Panc1 (cell line): Measurements from ENCODE around the gene SPINK13. TPM values are rescaled to one million over a fixed set of nuclear protein-coding genes. Genes with fewer than 3 reads are reported as not detected.

Experiments
- ATAC-seq: fragments of 200-7000 bp; cut with Tn5 transposase; 2 replicates; pipeline ENCODE4 v1.9.1; 2020; ENCODE audit warnings: mild to moderate bottlenecking, moderate library complexity
- BruUV-seq: library from RNA; stranded (reverse); fragments of 400-500 nt; replicated peaks from 2 replicates; lab custom pipeline; 2021; lab: Mats Ljungman, UMichigan
- CTCF ChIA-PET: fragments of 300-600 bp; sonication (Branson Sonifier 250); formaldehyde crosslinking; loops from one replicate; lab custom pipeline; 2022; ENCODE audit warnings: antibody characterized with exemption; lab: Charles Lee
- POLR2A ChIA-PET: fragments of 300-600 bp; sonication (Branson Sonifier 250); formaldehyde crosslinking; loops from one replicate; lab custom pipeline; 2022; ENCODE audit warnings: antibody characterized with exemption; lab: Charles Lee
- DNase-seq: peaks from one replicate; pipeline ENCODE4 v3.0.0-alpha.2; 2010; ENCODE audit warnings: low read depth, low spot score
- H3K27ac ChIP-seq: 2 replicates; pipeline ENCODE4 v1.5.1; 2011; ENCODE audit warnings: mild to moderate bottlenecking, low read length, inconsistent platforms
- H3K27me3 ChIP-seq: fragments of 200-500 bp; sonication (Bioruptor generic); 2 replicates; pipeline ENCODE4 v1.6.0; 2014; ENCODE audit warnings: low read length, inconsistent platforms; ENCODE audit not compliant: control insufficient read depth, insufficient read depth
- H3K36me3 ChIP-seq: fragments of 200-500 bp; sonication (Bioruptor generic); 2 replicates; pipeline ENCODE4 v1.5.1; 2014; ENCODE audit warnings: inconsistent platforms, mild to moderate bottlenecking, low read length, moderate library complexity; ENCODE audit not compliant: control insufficient read depth, insufficient read depth
- H3K4me1 ChIP-seq: 2 replicates; pipeline ENCODE4 v1.5.1; 2011; ENCODE audit warnings: inconsistent platforms, mild to moderate bottlenecking, low read length, moderate library complexity; ENCODE audit not compliant: control insufficient read depth, insufficient read depth
- H3K4me3 ChIP-seq, 2 experiments: 2 replicates each; pipeline ENCODE4 v1.5.1; 2011 to 2012; ENCODE audit warnings: low read depth in 2 of 2, low read length in 2 of 2, mild to moderate bottlenecking in 2 of 2, inconsistent platforms in 1 of 2, moderate library complexity in 1 of 2
- H3K9me3 ChIP-seq: fragments of 200-500 bp; sonication (Bioruptor generic); 2 replicates; pipeline ENCODE4 v1.5.1; 2014; ENCODE audit warnings: low read depth, mild to moderate bottlenecking, inconsistent platforms, low read length, moderate library complexity; ENCODE audit not compliant: control insufficient read depth, insufficient read depth
- CTCF ChIP-seq: fragments of 450-650 bp; IDR thresholded peaks from 2 replicates; pipeline ENCODE4 v1.5.1; 2017; ENCODE audit warnings: mild to moderate bottlenecking
- POLR2AphosphoS5 ChIP-seq: IDR thresholded peaks from 2 replicates; pipeline ENCODE4 v1.6.1; 2012; ENCODE audit warnings: mild to moderate bottlenecking, low read depth, low read length, moderate library complexity
- SIN3A ChIP-seq: IDR thresholded peaks from 2 replicates; pipeline ENCODE4 v1.6.1; 2012; ENCODE audit warnings: low read depth, mild to moderate bottlenecking, low read length, moderate library complexity, borderline replicate concordance; ENCODE audit not compliant: insufficient read depth
- TCF7L2 ChIP-seq: IDR thresholded peaks from 2 replicates; pipeline ENCODE4 v1.6.1; 2011; ENCODE audit warnings: mild to moderate bottlenecking, low read depth, low read length, inconsistent platforms
- in situ Hi-C: cut with HindIII; loops from 2 replicates; pipeline ENCODE4 v1.10.0; 2016; ENCODE audit warnings: low sequenced_read_pairs, low pct_unique_long_range_greater_than_20kb
- intact Hi-C: fragments of 100-400 bp; cut with micrococcal nuclease; formaldehyde crosslinking; loops from one replicate; pipeline ENCODE4 v1.10.0; 2022; ENCODE audit not compliant: unreplicated experiment
- total RNA-seq: library from RNA; stranded (reverse); gene quantifications from one replicate; pipeline ENCODE4 v1.2.1, GENCODE V29; 2021; ENCODE audit not compliant: unreplicated experiment
- TF ChIP-seq, protein P1 (sequence below), 2 experiments: IDR thresholded peaks; 2 replicates each; pipeline ENCODE4 v1.6.1; 2011 to 2012; ENCODE audit warnings: low read depth in 2 of 2, control low read depth in 1 of 2, low read length in 1 of 2, mild to moderate bottlenecking in 1 of 2, moderate library complexity in 1 of 2; ENCODE audit not compliant: insufficient read depth in 1 of 2

The SPINK13 gene
- total RNA-seq, 1 experiment from 2014 or later: not detected

DNA sequence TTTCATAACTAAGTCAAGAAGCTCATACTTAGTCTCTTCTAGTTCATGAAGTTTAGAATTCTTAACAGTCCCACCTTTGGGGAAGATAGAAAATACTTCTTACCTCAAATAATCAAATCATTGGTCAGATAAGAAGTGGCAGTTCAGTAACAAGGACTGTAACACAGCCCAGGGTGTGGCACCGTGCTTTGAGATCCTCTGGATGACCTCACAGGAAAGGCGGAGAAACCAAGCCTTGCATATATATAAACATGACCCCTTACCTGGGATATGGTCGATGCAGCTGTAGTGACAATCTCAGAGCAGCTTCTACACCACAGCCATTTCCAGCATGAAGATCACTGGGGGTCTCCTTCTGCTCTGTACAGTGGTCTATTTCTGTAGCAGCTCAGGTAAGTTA lies 43.6 kb downstream of the SPINK13 start, which contains the start of gene SPINK7:
SPINK7 (plus strand) TSS at position 271 of the 400 bp plus-strand sequence; CDS start at position 332, 61 bp downstream.
- ATAC-seq: no peak
- CTCF ChIA-PET: no interaction called here
- Histone ChIP-seq H3K27me3 (no peaks in the 10 kb centered on the region), H3K4me1 (no peaks in the 10 kb centered on the region), H3K9me3 (no peaks in the 10 kb centered on the region), H3K27ac (no peak within 1 kb of the TSS), H3K36me3 (no peaks in the 10 kb centered on the region), H3K4me3 (no peak within 1 kb of the TSS)
- DNase-seq: no peak
- POLR2A ChIA-PET: no interaction called here
- no TSS peak for BruUV-seq
- TF ChIP-seq, protein P1, sequence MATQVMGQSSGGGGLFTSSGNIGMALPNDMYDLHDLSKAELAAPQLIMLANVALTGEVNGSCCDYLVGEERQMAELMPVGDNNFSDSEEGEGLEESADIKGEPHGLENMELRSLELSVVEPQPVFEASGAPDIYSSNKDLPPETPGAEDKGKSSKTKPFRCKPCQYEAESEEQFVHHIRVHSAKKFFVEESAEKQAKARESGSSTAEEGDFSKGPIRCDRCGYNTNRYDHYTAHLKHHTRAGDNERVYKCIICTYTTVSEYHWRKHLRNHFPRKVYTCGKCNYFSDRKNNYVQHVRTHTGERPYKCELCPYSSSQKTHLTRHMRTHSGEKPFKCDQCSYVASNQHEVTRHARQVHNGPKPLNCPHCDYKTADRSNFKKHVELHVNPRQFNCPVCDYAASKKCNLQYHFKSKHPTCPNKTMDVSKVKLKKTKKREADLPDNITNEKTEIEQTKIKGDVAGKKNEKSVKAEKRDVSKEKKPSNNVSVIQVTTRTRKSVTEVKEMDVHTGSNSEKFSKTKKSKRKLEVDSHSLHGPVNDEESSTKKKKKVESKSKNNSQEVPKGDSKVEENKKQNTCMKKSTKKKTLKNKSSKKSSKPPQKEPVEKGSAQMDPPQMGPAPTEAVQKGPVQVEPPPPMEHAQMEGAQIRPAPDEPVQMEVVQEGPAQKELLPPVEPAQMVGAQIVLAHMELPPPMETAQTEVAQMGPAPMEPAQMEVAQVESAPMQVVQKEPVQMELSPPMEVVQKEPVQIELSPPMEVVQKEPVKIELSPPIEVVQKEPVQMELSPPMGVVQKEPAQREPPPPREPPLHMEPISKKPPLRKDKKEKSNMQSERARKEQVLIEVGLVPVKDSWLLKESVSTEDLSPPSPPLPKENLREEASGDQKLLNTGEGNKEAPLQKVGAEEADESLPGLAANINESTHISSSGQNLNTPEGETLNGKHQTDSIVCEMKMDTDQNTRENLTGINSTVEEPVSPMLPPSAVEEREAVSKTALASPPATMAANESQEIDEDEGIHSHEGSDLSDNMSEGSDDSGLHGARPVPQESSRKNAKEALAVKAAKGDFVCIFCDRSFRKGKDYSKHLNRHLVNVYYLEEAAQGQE (IDR thresholded peaks at IDR 0.05; ENCODE audit: insufficient read depth in 1 of 2, low read depth in 2 of 2, low read length in 1 of 2): no peak
- TF ChIP-seq TCF7L2: no peak
- intact Hi-C loops: no loop called here
- in situ Hi-C loops: no loop called here

DNA sequence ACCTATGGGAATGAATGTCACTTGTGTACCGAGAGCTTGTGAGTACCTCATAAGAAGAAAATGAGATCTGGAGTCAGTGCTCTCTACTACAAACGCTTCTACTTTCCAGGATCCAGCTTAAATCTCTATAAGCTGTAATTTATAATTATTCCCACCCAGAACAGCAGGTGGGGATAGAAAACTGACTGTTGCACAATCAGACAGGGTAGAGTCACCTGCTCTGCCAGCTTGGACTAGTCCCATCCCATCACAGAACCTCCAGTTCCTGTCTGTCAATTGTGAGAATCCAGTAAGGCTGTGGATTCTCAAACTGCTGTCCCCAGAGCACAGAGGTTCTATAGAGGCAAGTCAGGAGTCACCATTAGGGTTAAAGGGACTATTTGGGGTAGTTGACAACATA lies 45.6 kb downstream of the SPINK13 start:
- Histone ChIP-seq H3K4me1 (no peaks in the 10 kb centered on the region), H3K4me3 (no peak overlapping the region), H3K9me3 (no peaks in the 10 kb centered on the region), H3K27ac (no peak overlapping the region), H3K27me3 (no peaks in the 10 kb centered on the region), H3K36me3 (no peaks in the 10 kb centered on the region)
- in situ Hi-C loops (no loop called here), intact Hi-C loops (no loop called here)
- DNase-seq (no peak), ATAC-seq (no peak)
- BruUV-seq: no TSS peak
- CTCF ChIA-PET: no interaction called here
- TF ChIP-seq, protein P1 (IDR thresholded peaks at IDR 0.05; ENCODE audit: insufficient read depth in 1 of 2, low read depth in 2 of 2, low read length in 1 of 2): no peak
- POLR2A ChIA-PET: no interaction called here

GRCh38 chr5:148314731-148315130 lies 46.1 kb downstream of the SPINK13 start:
- TF ChIP-seq, protein P1 (IDR thresholded peaks at IDR 0.05; ENCODE audit: insufficient read depth in 1 of 2, low read depth in 2 of 2, low read length in 1 of 2): no peak
- no peak for TF ChIP-seq TCF7L2
- no peak for TF ChIP-seq CTCF
- no peak for TF ChIP-seq SIN3A
- no peak for TF ChIP-seq POLR2AphosphoS5
- DNase-seq (no peak), ATAC-seq (no peak)
- BruUV-seq: no TSS peak
- H3K9me3 ChIP-seq: no peaks in the 10 kb centered on the region
- CTCF ChIA-PET: no interaction called here
- no peak overlapping the region for H3K4me3 ChIP-seq
- no peaks in the 10 kb centered on the region for H3K27me3 ChIP-seq
- no peaks in the 10 kb centered on the region for H3K4me1 ChIP-seq
- in situ Hi-C loops (no loop called here), intact Hi-C loops (no loop called here)
- POLR2A ChIA-PET: no interaction called here
- H3K27ac ChIP-seq: no peak overlapping the region
- H3K36me3 ChIP-seq: no peaks in the 10 kb centered on the region
